GM12892 (cell line): ENCODE results near the gene CFAP97D1.

ENCODE experiments used
- DNase-seq: peaks from one replicate; pipeline ENCODE4 v3.0.0; 2011; ENCODE audit not compliant: insufficient read length
- FAIRE-seq: peaks from 2 replicates; lab custom pipeline; 2011; peaks lifted over from hg19 to GRCh38; lab: Jason Lieb, UNC
- POLR2A ChIP-seq: IDR thresholded peaks from 2 replicates; pipeline ENCODE4 v1.6.1; 2011; ENCODE audit warnings: low read depth, low read length, control low read depth
- POLR2AphosphoS5 ChIP-seq: IDR thresholded peaks from 2 replicates; pipeline ENCODE4 v1.6.1; 2011; ENCODE audit warnings: low read depth, low read length, control low read depth
- TAF1 ChIP-seq: IDR thresholded peaks from 2 replicates; pipeline ENCODE4 v1.6.1; 2011; ENCODE audit warnings: low read depth, mild to moderate bottlenecking, control low read depth, low read length, borderline replicate concordance

Gene CFAP97D1

DNA sequence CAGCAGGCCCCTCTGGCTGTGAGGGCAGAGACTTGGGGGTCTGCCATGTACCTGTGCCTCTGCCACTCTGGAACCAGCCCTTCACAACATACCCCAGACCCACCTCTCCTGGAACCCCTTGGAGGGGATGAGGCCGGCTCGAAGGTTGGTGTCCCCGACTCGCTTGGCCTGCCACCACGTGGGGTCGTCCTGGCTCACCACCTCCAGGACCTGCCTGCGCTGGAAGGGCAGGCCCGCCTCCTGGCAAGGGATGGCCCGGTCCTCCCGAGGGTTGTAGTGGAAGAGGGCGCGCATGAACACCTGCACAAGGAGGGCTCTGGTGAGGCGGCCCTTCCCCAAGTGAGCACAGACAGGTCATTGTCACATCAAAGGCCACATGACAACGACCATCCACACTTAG lies 40.5 kb downstream of the CFAP97D1 start:
- FAIRE-seq (no peak), DNase-seq (no peak)
- TF ChIP-seq POLR2A: no peak

DNA sequence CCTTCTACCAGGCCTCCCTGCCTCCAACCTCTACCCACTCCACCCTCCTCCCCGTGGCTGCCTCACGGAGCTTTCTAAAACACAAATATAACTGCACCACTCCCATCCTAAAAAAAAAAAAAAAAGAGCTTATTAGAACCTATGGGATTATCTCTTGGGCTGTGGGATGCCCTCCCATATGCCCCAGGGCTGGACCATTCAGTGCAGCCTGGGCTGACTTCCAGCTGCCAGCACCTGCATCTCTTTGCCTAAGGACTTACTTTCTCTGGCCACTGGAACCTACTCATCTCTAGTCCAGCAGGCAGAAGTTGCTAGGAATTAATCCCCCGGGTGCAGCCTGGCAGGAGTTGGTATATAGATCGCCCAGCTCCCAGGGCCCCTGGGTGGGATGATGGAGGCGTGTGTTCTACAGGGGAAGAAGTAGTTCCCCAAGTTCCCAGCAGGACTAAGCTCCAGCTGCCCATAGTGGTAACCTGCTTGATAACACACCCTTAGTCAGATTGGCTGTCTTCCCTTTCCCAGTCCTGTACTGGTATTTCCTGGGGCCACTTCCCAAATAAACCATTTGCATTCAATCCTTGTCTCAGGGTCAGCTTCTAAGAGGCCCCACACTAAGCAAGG lies 42.4 kb downstream of the CFAP97D1 start:
- no peak for DNase-seq
- FAIRE-seq: no peak
- no peak for TF ChIP-seq POLR2A
- TF ChIP-seq POLR2AphosphoS5: no peak
- no peak for TF ChIP-seq TAF1

DNA sequence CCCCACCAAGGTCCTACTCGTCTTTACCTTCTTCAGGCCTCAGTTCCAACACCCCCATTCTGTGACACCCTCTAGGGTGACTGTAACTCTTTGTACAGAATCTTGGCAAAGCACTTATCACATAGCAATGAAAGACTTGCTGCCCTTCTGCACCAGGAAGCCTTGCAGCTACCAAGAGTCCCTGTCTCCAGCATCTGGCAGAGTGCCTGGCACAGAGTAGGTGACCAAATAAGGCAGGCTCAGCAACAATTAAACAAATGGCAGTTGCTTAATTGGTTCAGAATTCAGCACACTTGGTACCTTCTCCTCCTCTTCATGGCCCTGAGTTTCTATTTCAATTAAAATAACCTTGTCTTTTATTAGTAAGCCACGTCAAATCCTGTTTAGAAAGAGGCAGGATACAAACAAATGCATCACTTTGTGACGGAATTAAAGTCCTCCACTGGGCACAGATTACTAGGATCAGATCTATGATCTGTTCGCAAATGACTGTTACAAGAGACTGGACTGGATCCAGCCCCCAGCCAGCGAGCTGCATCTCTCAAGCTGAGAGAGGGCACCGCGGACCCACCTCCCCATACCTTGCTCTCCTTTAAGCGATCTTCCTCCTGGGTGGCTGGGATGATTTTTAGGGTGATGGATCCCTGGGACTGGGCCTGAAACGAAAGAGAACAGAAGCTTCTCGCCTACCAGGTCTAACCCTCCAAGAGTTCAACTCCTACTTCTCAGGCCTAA lies 43.3 kb downstream of the CFAP97D1 start:
- no peak for FAIRE-seq
- TF ChIP-seq POLR2AphosphoS5 (no peak), TAF1 (no peak), POLR2A (no peak)
- DNase-seq: no peak

DNA sequence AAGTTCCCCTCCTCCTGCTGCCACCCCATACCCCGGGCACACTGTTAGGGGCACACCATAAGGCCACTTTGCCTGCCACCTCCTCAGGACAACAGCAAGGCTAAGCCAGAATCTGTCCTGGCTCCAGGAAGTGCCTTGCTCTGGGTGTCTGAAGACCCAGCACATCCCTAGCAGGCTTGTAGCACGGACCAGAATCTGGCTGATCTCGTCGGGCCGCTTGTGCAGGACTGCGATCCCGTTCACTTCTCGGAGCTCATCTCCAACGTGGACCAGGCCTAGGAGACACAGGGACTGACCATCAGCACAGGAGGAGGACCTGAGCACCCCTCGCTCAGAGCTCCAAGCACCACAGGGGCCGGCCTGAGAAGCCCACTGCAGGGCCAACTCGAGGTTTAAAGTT lies 45.3 kb downstream of the CFAP97D1 start:
- DNase-seq (no peak), FAIRE-seq (no peak)
- TF ChIP-seq POLR2A (no peak), POLR2AphosphoS5 (no peak), TAF1 (no peak)

DNA sequence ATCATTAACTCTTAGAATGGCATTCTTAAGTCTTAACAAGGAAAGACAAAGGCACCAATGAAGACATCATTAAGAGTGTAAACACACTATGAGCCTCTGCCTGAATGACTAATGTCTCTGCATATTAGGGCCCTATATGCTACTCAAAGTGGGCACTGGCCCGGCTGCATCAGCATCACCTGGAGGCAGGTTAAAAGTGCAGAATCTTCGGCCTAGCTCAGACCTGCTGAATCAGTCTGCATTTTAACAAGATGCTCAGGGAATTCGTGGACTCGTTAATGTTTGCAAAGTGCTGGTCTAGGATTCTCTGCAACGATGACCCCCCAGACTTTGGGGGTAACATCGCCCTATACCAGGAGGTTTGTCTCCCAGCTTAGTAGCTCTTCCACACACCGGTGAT lies 46.0 kb downstream of the CFAP97D1 start:
- no peak for TF ChIP-seq TAF1
- no peak for TF ChIP-seq POLR2A
- TF ChIP-seq POLR2AphosphoS5: no peak
- DNase-seq: no peak
- no peak for FAIRE-seq

DNA sequence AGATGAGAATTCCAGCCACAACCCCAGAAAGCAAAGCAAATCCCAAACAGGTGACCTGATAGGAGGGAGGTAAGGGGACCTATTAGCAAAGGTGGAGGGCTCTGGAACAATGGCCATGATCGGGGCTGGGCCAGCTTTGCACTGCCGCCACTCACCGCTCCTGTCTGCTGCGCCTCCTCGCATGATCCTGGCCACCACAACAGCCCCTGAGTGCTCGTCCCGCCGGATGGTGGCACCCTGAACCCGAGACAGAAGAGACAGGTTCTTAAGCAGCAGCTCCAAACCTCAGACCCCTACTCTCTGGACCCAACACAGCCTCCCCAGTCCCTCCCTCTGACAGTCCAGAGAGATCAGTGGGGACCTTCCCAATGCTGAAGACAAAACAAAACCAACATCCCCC lies 47.4 kb downstream of the CFAP97D1 start:
- no peak for TF ChIP-seq POLR2AphosphoS5
- no peak for FAIRE-seq
- DNase-seq: no peak

DNA sequence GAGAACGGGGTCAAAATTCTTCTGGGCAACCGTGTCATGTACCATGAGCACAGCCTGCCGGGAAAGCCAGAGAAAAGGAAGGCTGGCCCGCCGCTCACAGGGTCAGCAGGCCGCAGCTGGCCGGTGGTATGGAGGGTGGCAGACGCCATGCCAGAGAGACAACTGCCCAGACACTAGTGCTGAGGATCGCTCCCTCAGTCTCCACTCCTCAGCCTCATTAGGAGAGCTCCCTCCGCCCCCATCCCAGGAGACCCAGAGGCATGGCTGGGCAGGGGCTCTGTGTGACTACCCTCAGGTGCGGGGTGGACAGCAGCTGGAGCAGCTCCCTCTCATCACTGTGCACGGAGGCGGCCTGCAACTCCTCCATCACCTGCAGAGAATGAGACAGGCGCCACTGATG lies 49.5 kb downstream of the CFAP97D1 start:
- TF ChIP-seq POLR2A (no peak), POLR2AphosphoS5 (no peak), TAF1 (no peak)
- no peak for DNase-seq
- FAIRE-seq: no peak

DNA sequence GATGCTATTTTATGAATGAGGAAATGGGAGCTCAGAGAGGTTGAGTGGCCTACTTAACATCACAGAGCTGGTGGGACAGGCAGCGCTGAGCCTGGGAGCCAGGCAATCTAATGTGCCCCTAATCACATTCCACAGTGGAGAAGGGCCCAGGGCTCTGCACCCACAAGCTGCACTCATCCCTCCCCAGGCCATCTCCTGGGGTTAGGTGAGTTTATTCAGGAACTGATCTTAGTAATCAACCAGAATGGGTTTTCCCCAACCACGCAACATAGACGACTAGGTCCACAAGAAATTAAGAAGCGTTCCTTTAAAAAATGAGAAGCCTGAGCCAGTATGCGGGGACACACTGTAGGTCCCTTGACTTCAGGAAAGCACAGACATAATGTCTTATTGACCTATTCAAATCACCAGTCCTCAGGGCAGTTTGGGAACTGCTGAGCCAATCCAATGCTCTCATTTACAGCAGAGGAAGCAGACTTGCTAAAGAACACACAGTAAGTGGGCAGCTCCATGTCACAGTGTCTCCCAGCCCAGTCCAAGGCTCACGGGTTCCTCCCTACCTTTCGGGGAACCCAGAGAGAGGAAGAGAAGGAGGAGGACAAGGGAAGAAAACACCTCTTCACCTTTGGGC lies 50.4 kb downstream of the CFAP97D1 start:
- DNase-seq: no peak
- no peak for FAIRE-seq
- no peak for TF ChIP-seq TAF1

DNA sequence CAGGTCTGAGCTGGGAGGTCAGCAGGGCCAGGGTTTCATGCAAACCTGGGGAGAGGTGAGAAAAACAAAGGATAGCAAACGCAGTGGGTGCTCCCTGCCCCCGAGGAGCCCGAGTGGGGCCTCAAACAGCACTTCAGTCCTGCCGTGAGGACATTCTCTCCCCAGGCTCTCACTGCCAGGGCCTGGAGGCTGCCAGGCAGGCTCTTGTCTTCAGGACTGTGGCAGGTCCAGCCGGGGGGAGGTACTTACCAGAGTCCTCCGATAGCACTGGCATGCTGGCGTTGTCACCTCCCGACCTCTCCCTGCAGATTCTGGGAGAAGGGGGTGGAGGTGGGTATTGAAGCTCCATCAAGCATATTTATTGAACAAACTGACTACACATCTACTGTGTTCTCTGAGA lies 51.4 kb downstream of the CFAP97D1 start:
- TF ChIP-seq POLR2A (no peak), TAF1 (no peak), POLR2AphosphoS5 (no peak)
- no peak for FAIRE-seq
- no peak for DNase-seq

DNA sequence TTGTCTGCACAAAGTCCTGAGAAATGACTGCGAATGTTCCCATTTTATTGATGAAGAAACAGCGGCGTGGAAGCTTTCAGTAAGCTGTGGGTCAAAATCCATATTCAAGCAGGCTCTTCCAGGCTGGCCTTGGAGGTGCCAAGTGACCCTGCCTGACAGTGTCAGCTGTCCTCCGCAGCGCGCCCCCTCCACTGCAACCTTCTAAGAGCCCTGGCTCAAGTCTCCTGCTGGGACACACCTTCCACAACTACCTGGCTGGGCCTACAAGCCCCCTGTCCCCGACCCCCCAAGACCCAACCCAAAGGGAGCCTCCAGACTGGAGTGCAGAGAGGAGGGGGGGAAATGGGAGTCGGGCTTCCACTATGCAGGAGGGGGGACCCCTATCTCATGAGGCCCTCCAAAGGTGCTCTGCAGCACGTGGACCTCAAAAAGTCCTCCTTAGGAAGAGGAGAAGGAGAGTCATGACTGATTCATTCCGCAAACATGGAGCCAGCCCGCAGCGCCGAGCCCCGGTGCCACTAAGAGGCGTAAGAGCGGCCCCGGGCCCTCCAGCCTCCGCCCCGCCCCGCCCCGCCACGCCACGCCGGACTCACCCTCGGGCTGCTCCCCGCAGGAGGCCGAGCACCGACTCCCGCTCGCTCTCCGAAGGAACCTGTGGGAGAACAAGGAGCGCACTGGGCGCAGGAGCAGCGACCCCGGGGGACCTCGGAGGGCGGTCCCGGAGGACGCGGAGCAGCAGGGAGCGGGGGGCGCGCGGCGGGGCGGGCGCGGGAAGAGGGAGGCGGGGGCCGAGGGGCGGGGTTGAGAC lies 52.1 kb downstream of the CFAP97D1 start:
- FAIRE-seq (no peak), DNase-seq (no peak)
- TF ChIP-seq POLR2AphosphoS5 (no peak), POLR2A (no peak), TAF1 (no peak)

DNA sequence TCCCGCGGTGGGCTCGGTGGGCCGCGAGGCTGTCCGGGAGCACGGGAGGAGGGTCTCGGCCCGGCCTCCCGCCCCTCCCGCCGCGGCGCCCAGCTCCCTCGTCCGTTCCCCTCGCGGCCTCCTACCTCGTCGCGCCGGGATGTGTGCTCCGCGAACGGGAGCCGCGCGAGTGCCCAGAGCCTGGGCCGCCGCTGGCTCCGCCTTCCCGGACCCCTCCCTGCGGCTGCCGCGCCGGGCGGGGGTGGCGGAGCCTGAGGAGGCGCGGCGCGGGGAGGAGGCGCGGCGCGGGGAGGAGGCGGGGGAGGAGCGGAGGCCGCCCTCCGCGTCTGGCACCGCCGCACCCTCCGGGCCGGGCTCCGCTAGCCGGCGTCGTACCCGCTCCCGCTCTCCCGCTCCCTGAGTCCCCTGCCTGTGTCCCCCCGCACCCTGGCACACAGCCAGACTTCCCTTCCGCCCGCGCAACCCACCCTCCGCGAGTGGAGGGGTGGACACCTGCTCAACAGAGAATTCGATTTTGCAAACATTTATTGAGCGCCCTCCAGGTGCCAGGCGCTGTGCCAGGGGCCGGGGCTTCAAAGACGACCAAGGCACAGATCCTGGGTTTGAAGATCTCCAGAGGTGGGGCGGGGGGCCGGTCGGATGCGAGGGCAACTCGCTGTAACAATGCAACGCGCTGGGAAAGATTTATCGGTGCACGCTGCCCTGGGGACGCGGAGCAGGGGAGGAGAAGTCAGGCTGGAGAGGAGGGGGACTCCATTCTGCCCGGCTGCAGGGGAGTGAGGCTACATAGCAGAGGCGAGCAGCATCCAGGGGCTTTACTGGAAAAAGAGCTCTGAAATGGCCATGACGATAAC lies 53.0 kb downstream of the CFAP97D1 start, which contains the start of gene MPP3:
Gene MPP3 (minus strand): TSS at position 171 of the 854 bp plus-strand sequence. CDS start 1,240 bp downstream, outside the sequence.
- DNase-seq: no peak
- TF ChIP-seq POLR2A (no peak), TAF1 (no peak), POLR2AphosphoS5 (no peak)
- FAIRE-seq: no peak
